Heart left ventricle (tissue), 16 donors: ENCODE measurements around the gene TMEM150A. TPM values are rescaled to one million over a fixed set of nuclear protein-coding genes. Genes with fewer than 3 reads are reported as not detected.
A peak's percentile ranks its signal among the peaks of the same experiment; 100 is the strongest.

ENCODE experiments used
- ATAC-seq, 4 donors: fragments of 200-7000 bp; cut with Tn5 transposase; one replicate each; pipeline ENCODE4 v1.9.1; 2020 to 2022; ENCODE audit warnings: moderate library complexity in 4 of 4, mild to moderate bottlenecking in 3 of 4, moderate number of reproducible peaks in 1 of 4
- DNase-seq, 5 donors: peaks; one replicate each; pipeline ENCODE4 v3.0.0-alpha.2; 2020
- H3K27ac ChIP-seq, 12 donors: fragments of 200-600 bp; sonication (generic) in 4 of 12; one replicate each; pipeline versions ENCODE4 v1.5.0 to v1.8.0; 2016 to 2022; ENCODE audit warnings: mild to moderate bottlenecking in 2 of 12
- H3K27me3 ChIP-seq, 9 donors: fragments of 200-600 bp; sonication (generic) in 2 of 9; one replicate each; pipeline versions ENCODE4 v1.5.1 to v1.8.0; 2016 to 2022; ENCODE audit warnings: mild to moderate bottlenecking in 3 of 9
- H3K36me3 ChIP-seq, 9 donors: fragments of 200-600 bp; sonication (generic) in 2 of 9; one replicate each; pipeline versions ENCODE4 v1.5.0 to v1.8.0; 2018 to 2022; ENCODE audit warnings: mild to moderate bottlenecking in 2 of 9
- H3K4me1 ChIP-seq, 12 donors: fragments of 200-600 bp; sonication (generic) in 4 of 12; one replicate each; pipeline versions ENCODE4 v1.5.0 to v1.8.0; 2016 to 2022; ENCODE audit warnings: mild to moderate bottlenecking in 3 of 12
- H3K4me3 ChIP-seq, 12 donors: fragments of 200-600 bp; sonication (generic) in 4 of 12; one replicate each; pipeline versions ENCODE4 v1.5.0 to v1.8.0; 2017 to 2022; ENCODE audit warnings: mild to moderate bottlenecking in 9 of 12, moderate library complexity in 4 of 12
- H3K9me3 ChIP-seq, 12 donors: fragments of 200-600 bp; sonication (generic) in 4 of 12; one replicate each; pipeline versions ENCODE4 v1.5.0 to v1.8.0; 2016 to 2022; ENCODE audit warnings: mild to moderate bottlenecking in 1 of 12
- CTCF ChIP-seq, 12 donors: fragments of 200-600 bp; sonication (generic) in 4 of 12; IDR thresholded peaks; one replicate each; pipeline versions ENCODE4 v1.5.0 to v1.8.0; 2018 to 2022; ENCODE audit warnings: antibody characterized with exemption in 12 of 12, mild to moderate bottlenecking in 5 of 12
- POLR2A ChIP-seq, 2 donors: fragments of 450-650 bp; IDR thresholded peaks; one replicate each; pipeline ENCODE4 v1.6.1; 2017; ENCODE audit warnings: antibody characterized with exemption in 2 of 2, mild to moderate bottlenecking in 2 of 2, moderate library complexity in 2 of 2
- WGBS, 4 donors: extraction: QIAGEN DNeasy Blood & Tissue Kit in 2 of 4; methylation state at CpG; one replicate each; pipeline versions ENCODE4 v1.1.5 to v1.1.7; 2013 to 2018; 5-methylcytosine and 5-hydroxymethylcytosine counted together
- intact Hi-C, 10 donors: fragments of 100-400 bp; cut with DNase I; formaldehyde crosslinking; loops; one replicate each; pipeline versions ENCODE4 v1.11.1 to v1.14.2; 2022
- polyA plus RNA-seq, 2 donors: library from polyadenylated mRNA; stranded (reverse); fragments of 200-250 nt; gene quantifications; one replicate each; pipeline ENCODE4 v1.2.3, GENCODE V29; 2013
- total RNA-seq, 9 donors: library from RNA; depleted of rRNA in 2 of 9; stranded (reverse); fragments of >200 nt in 2 of 9; fragmentation: NEBNext Ultra II Directional in 3 of 9; extraction: Animal tissue kit (Norgen Biotek cat#: 25700) in 3 of 9; gene quantifications; one replicate each; pipeline versions ENCODE4 v1.1.0 to v1.2.4, GENCODE V29; 2016 to 2023
- donor health status: ischemic (EF 13 %, LVEDD 7.1; RV severe dilation, severe dysfunction).
- donor health status: healthy with polysubstance abuse.
- donor health status: DM: no; HTN: yes; CAD: no.
- donor health status: DM: no; HTN: no; CAD: no.
- donor health status: ischemic (EF 25% LVEDD 6.9; RV normal size, moderate dysfunction).
- donor health status: ischemic (EF 25% LVEDD 5.7; RV mildly dilated, moderate dysfunction).
- donor health status: healthy.
- donor health status: DM: yes; HTN: yes; CAD: no.
- donor health status: ischemic (EF 35%, LVEDD 5.7; RV mildly dilated, moderate dysfunction).
- donor health status: nonischemic (EF 11% LVEDD 7.7; RV severe dilation, severe dysfunction).
- donor health status: DM: yes; HTN: yes; CAD: no.
- donor health status: PGD.
- donor health status: ischemic (EF 29% LVEDD 5.4; RV normal size, mild dysfunction).
- donor health status: nonischemic (EF 23%, LVEDD 6.1; RV moderate dilation, normal function).

The TMEM150A gene
- total and polyA plus RNA-seq, 11 donors: 6.4 to 20.8 (median 11.5) TPM

GRCh38 chr2:85551698-85552678 lies 50.5 kb downstream of the TMEM150A start:
- Histone ChIP-seq H3K27me3 (no peaks in the 10 kb centered on the region), H3K4me3 (no peak overlapping the region), H3K4me1 (peaks cover 0 to 26% (median 0%) of the 10 kb centered on the region in 12 donors), H3K9me3 (no peaks in the 10 kb centered on the region), H3K36me3 (peaks cover 0 to 96% (median 77%) of the 10 kb centered on the region in 9 donors), H3K27ac (peak overlapping the region in 2 of 12 donors; percentile 17 to 55)
- 67 to 76% (median 73%) methylated on average over 9 of the region's 9 CpGs for WGBS, 4 donors
- intact Hi-C loops: loop anchor here (1.0 to 5.0 kb wide), 3 partner anchors 131 to 200 kb away; partner anchors contain the start of genes ELMOD3 (in 1 of the 10) and RETSAT (in 1 of the 10)
- ATAC-seq (peak; percentile 55 to 75 (median 64)), DNase-seq (peak; percentile 71 to 85 (median 79))
- TF ChIP-seq POLR2A (IDR thresholded peaks at IDR 0.05) (no peak), CTCF (IDR thresholded peaks at IDR 0.05) (peak; percentile 83 to 95 (median 90))

GRCh38 chr2:85550486-85550885 lies 52.0 kb downstream of the TMEM150A start:
- no peak for ATAC-seq
- Histone ChIP-seq H3K27me3 (no peaks in the 10 kb centered on the region), H3K36me3 (peaks cover 0 to 98% (median 77%) of the 10 kb centered on the region in 9 donors), H3K4me1 (peaks cover 0 to 26% (median 0%) of the 10 kb centered on the region in 12 donors), H3K4me3 (no peak overlapping the region), H3K27ac (peak overlapping the region in 1 of 12 donors; percentile 55), H3K9me3 (no peaks in the 10 kb centered on the region)
- peak in 1 of 5 donors; percentile 29 for DNase-seq
- WGBS, 4 donors: 85 to 92% (median 85%) methylated on average over 10 of the region's 10 CpGs
- TF ChIP-seq CTCF (IDR thresholded peaks at IDR 0.05) (no peak), POLR2A (IDR thresholded peaks at IDR 0.05) (no peak)
- intact Hi-C loops: loop anchor here in 2 of 10 donors (2.0 to 5.0 kb wide), 2 partner anchors 130 to 198 kb away; partner anchors contain the start of genes ELMOD3 (in 1 of the 2) and RETSAT (in 1 of the 2)

- Histone ChIP-seq H3K4me3 (no peak overlapping the region), H3K27ac (peak overlapping the region in 1 of 12 donors; percentile 55), H3K36me3 (peaks cover 0 to 98% (median 77%) of the 10 kb centered on the region in 9 donors), H3K9me3 (no peaks in the 10 kb centered on the region), H3K4me1 (peaks cover 0 to 26% (median under 1%) of the 10 kb centered on the region in 12 donors), H3K27me3 (no peaks in the 10 kb centered on the region)
- DNase-seq (no peak), ATAC-seq (no peak)
- TF ChIP-seq CTCF (IDR thresholded peaks at IDR 0.05): no peak
- TF ChIP-seq POLR2A (IDR thresholded peaks at IDR 0.05): no peak
- 52 to 64% (median 59%) methylated on average over 4 of the region's 4 CpGs for WGBS, 4 donors
- intact Hi-C loops: loop anchor here in 2 of 10 donors (2.0 to 5.0 kb wide), 2 partner anchors 129 to 198 kb away; partner anchors contain the start of genes ELMOD3 (in 1 of the 2) and RETSAT (in 1 of the 2)
Observed at GRCh38 chr2:85549826-85550225, 52.7 kb downstream of the TMEM150A start.

GRCh38 chr2:85549095-85549494 lies 53.4 kb downstream of the TMEM150A start:
- intact Hi-C loops: no loop called here

More at GRCh38 chr2:85549095-85549494, 53.4 kb downstream of the TMEM150A start:
- TF ChIP-seq POLR2A (IDR thresholded peaks at IDR 0.05): no peak
- TF ChIP-seq CTCF (IDR thresholded peaks at IDR 0.05): no peak
- WGBS, 4 donors: 88 to 94% (median 90%) methylated on average over 10 of the region's 10 CpGs
- H3K27ac ChIP-seq: no peak overlapping the region
- H3K27me3 ChIP-seq: no peaks in the 10 kb centered on the region
- H3K9me3 ChIP-seq: no peaks in the 10 kb centered on the region
- ATAC-seq (no peak), DNase-seq (no peak)
- peaks cover 0 to 33% (median 5%) of the 10 kb centered on the region in 12 donors for H3K4me1 ChIP-seq
- H3K36me3 ChIP-seq: peaks cover 0 to 98% (median 77%) of the 10 kb centered on the region in 9 donors
- H3K4me3 ChIP-seq: no peak overlapping the region
